GM12878 (cell line): Measurements from ENCODE around the gene THAP9. TPM values are rescaled to one million over a fixed set of nuclear protein-coding genes. Genes with fewer than 3 reads are reported as not detected.
A peak's percentile ranks its signal among the peaks of the same experiment; 100 is the strongest.

Experiments used
- CEBPZ ChIP-seq: fragments of 150-350 bp; IDR thresholded peaks from 2 replicates; pipeline ENCODE4 v1.6.1; 2016; ENCODE audit warnings: low read depth, low read length
- DPF2 ChIP-seq: fragments of 450-650 bp; IDR thresholded peaks from 2 replicates; pipeline ENCODE4 v1.6.1; 2017; ENCODE audit warnings: mild to moderate bottlenecking
- ETV6 ChIP-seq, 2 experiments: fragments of 450-650 bp in 1 of 2; IDR thresholded peaks in 1 of 2; conservative IDR thresholded peaks in 1 of 2; 2 replicates each; pipeline ENCODE4 v1.6.1; 2014; ENCODE audit warnings: antibody characterized with exemption in 1 of 2, borderline replicate concordance in 1 of 2, low read depth in 1 of 2, mild to moderate bottlenecking in 1 of 2, moderate library complexity in 1 of 2
- HCFC1 ChIP-seq: fragments of 150-350 bp; IDR thresholded peaks from 2 replicates; pipeline ENCODE4 v1.6.1; 2014; ENCODE audit warnings: low read length
- IRF5 ChIP-seq: fragments of 450-650 bp; IDR thresholded peaks from 2 replicates; pipeline ENCODE4 v1.6.1; 2017; ENCODE audit warnings: borderline replicate concordance
- KAT2A ChIP-seq: conservative IDR thresholded peaks from 2 replicates; pipeline ENCODE4 v1.6.1; 2011; ENCODE audit warnings: low read depth, low read length; ENCODE audit not compliant: control insufficient read depth
- MLLT1 ChIP-seq: fragments of 450-650 bp; IDR thresholded peaks from 2 replicates; pipeline ENCODE4 v1.6.1; 2016; ENCODE audit warnings: mild to moderate bottlenecking
- MYC ChIP-seq: IDR thresholded peaks from 2 replicates; pipeline ENCODE4 v1.6.1; 2011; ENCODE audit warnings: mild to moderate bottlenecking, low read length, moderate library complexity, inconsistent platforms; ENCODE audit not compliant: insufficient read depth, insufficient replicate concordance, insufficient read length, severe bottlenecking
- NBN ChIP-seq: fragments of 450-650 bp; IDR thresholded peaks from 2 replicates; pipeline ENCODE4 v1.6.1; 2016
- NR2C1 ChIP-seq: fragments of 450-650 bp; IDR thresholded peaks from 2 replicates; pipeline ENCODE4 v1.6.1; 2017; ENCODE audit warnings: antibody characterized with exemption, mild to moderate bottlenecking, moderate library complexity
- PAX5 ChIP-seq: IDR thresholded peaks from 2 replicates; pipeline ENCODE4 v1.6.1; 2011; ENCODE audit warnings: low read depth, low read length, borderline replicate concordance
- POLR2AphosphoS2 ChIP-seq: IDR thresholded peaks from 2 replicates; pipeline ENCODE4 v1.6.1; 2011; ENCODE audit warnings: low read depth, mild to moderate bottlenecking, low read length, improper control_type of control experiment, moderate library complexity
- SMC3 ChIP-seq: IDR thresholded peaks from 2 replicates; pipeline ENCODE4 v1.6.1; 2011; ENCODE audit warnings: low read length, improper control_type of control experiment, borderline replicate concordance
- SREBF1 ChIP-seq: IDR thresholded peaks from 2 replicates; pipeline ENCODE4 v1.6.1; 2012; ENCODE audit warnings: mild to moderate bottlenecking, low read length
- SUPT20H ChIP-seq: IDR thresholded peaks from 2 replicates; pipeline ENCODE4 v1.6.1; 2011; ENCODE audit warnings: low read depth, mild to moderate bottlenecking, low read length, moderate library complexity, borderline replicate concordance; ENCODE audit not compliant: control insufficient read depth
- TCF12 ChIP-seq: IDR thresholded peaks from 2 replicates; pipeline ENCODE4 v1.6.1; 2011; ENCODE audit warnings: low read depth, mild to moderate bottlenecking, low read length
- YY1 ChIP-seq: IDR thresholded peaks from 2 replicates; pipeline ENCODE4 v1.6.1; 2011; ENCODE audit warnings: low read depth, mild to moderate bottlenecking, low read length
- ZBTB11 ChIP-seq: fragments of 450-650 bp; formaldehyde crosslinking; IDR thresholded peaks from 2 replicates; pipeline ENCODE4 v1.5.0; 2022; ENCODE audit warnings: mild to moderate bottlenecking, missing genetic modification characterization
- ZNF274 ChIP-seq: IDR thresholded peaks from one replicate; pipeline ENCODE4 v1.8.0; 2011; ENCODE audit not compliant: insufficient read length, insufficient read depth
- ZNF622 ChIP-seq: fragments of 450-650 bp; IDR thresholded peaks from 2 replicates; pipeline ENCODE4 v1.6.1; 2017; ENCODE audit warnings: mild to moderate bottlenecking, inconsistent platforms
- ZZZ3 ChIP-seq: IDR thresholded peaks from 2 replicates; pipeline ENCODE4 v1.6.1; 2011; ENCODE audit warnings: low read depth; ENCODE audit not compliant: control insufficient read depth, insufficient read length
- polyA plus RNA-seq, 11 experiments: library from polyadenylated mRNA; depleted of rRNA in 4 of 11; unstranded in 6 of 11; stranded (reverse) in 5 of 11; fragments of >200 nt; fragmentation: Nextera tagmentation in 4 of 11; fragmentation: Illumina TruSeq in 1 of 11; extraction: Ambion mirVana in 4 of 11; extraction: Trizol in 1 of 11; gene quantifications; 1 replicate in 1 of 11; 2 replicates in 10 of 11; pipeline versions ENCODE4 v1.2.1 to v1.2.3, GENCODE V29; 2011 to 2016; ENCODE audit warnings: inconsistent platforms in 2 of 11, missing spikeins in 2 of 11, low read depth in 1 of 11
- total RNA-seq, 4 experiments: library from RNA; depleted of rRNA in 3 of 4; stranded (reverse); fragments of >200 nt in 3 of 4; fragmentation: Illumina TruSeq in 1 of 4; extraction: Trizol in 1 of 4; gene quantifications; 2 replicates each; pipeline versions ENCODE4 v1.2.1 to v1.2.3, GENCODE V29; 2013 to 2021

The THAP9 gene
- total and polyA plus RNA-seq, 10 of the 15 experiments (the other 5 are each of a cell fraction or from before 2014, with no cell fraction given): 2.1 to 4.9 (median 3.3) TPM

- no peak for TF ChIP-seq ZNF274
- no peak for TF ChIP-seq SUPT20H
- TF ChIP-seq NR2C1: peak; percentile 31; the same call in 1 of the 2 replicates
- peak; percentile 74 for TF ChIP-seq DPF2
- no peak for TF ChIP-seq SREBF1
- no peak for TF ChIP-seq KAT2A
- TF ChIP-seq ZBTB11 (CRISPR knock-in tag): no peak
- peak; percentile 65 for TF ChIP-seq HCFC1
- TF ChIP-seq CEBPZ: no peak
- no peak for TF ChIP-seq SMC3
- peak; percentile 83 for TF ChIP-seq YY1
- peak; percentile 62; the same call in 1 of the 2 replicates for TF ChIP-seq PAX5
- no peak for TF ChIP-seq ZNF622
- peak; percentile 93 for TF ChIP-seq MLLT1
- no peak; a peak in 1 of 4 replicates for TF ChIP-seq ETV6 (conservative IDR thresholded peaks at IDR 0.05 in 1 of 2, IDR thresholded peaks at IDR 0.05 in 1 of 2; ENCODE audit: borderline replicate concordance in 1 of 2, low read depth in 1 of 2)
- peak; percentile 87 for TF ChIP-seq POLR2AphosphoS2
- no peak for TF ChIP-seq ZZZ3
- peak; percentile 96 for TF ChIP-seq NBN
- TF ChIP-seq TCF12: peak; percentile 80
- peak; percentile 68 for TF ChIP-seq MYC
- TF ChIP-seq IRF5: no peak
Measured at GRCh38 chr4:82890901-82891706, 9.4 kb upstream of the THAP9 start, which contains the start of gene SEC31A (continued).
